HCT116 (cell line): ENCODE results near the gene TCERG1L.

Experiments used
- CTCF ChIP-seq, 3 experiments: fragments of 200-600 bp in 1 of 3; sonication (generic) in 1 of 3; IDR thresholded peaks in 2 of 3; conservative IDR thresholded peaks in 1 of 3; 2 replicates each; pipeline ENCODE4 v1.5.1; 2012 to 2017; ENCODE audit warnings: low read depth in 2 of 3, low read length in 2 of 3, antibody characterized with exemption in 1 of 3, borderline replicate concordance in 1 of 3, control low read depth in 1 of 3, mild to moderate bottlenecking in 1 of 3, mixed read lengths in 1 of 3, mixed run types in 1 of 3, moderate library complexity in 1 of 3; ENCODE audit not compliant: insufficient read depth in 1 of 3
- MAX ChIP-seq: IDR thresholded peaks from 2 replicates; pipeline ENCODE4 v1.6.1; 2012
- POLR2A ChIP-seq: IDR thresholded peaks from 2 replicates; pipeline ENCODE4 v1.7.0; 2011; ENCODE audit warnings: borderline replicate concordance; ENCODE audit not compliant: insufficient read depth, insufficient read length; ENCODE audit errors: extremely low read depth
- POLR2AphosphoS5 ChIP-seq: IDR thresholded peaks from 2 replicates; pipeline ENCODE4 v1.6.1; 2011; ENCODE audit warnings: mild to moderate bottlenecking, low read depth, low read length, moderate library complexity
- SIN3A ChIP-seq: IDR thresholded peaks from 2 replicates; pipeline ENCODE4 v1.6.1; 2012; ENCODE audit warnings: low read depth
- SRF ChIP-seq: IDR thresholded peaks from 2 replicates; pipeline ENCODE4 v1.6.1; 2012; ENCODE audit warnings: low read depth
- ZNF274 ChIP-seq: fragments of 200-500 bp; sonication (Bioruptor generic); IDR thresholded peaks from 2 replicates; pipeline ENCODE4 v1.6.1; 2014; ENCODE audit warnings: mild to moderate bottlenecking, low read depth, low read length, inconsistent platforms

DNA sequence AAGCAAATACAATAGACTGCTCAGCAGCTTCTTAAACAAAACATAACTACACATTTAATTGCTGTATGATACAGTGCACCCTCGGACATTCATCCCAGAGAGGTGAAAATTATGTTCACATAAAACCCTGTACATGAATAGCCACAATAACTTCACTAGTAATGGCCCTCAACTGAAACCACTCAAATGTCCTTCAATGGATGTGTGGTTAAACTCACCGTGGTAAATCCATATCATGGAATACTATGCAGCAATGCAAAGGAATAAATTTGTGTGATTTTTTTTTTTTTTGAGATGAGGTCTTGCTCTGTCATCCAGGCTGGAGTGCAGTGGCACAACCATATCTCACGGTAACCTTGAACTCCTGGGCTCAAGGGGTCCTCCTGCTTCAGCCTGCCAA lies 252.7 kb downstream of the TCERG1L start:
- TF ChIP-seq SRF (no peak), CTCF (IDR thresholded peaks at IDR 0.05 in 2 of 3, conservative IDR thresholded peaks at IDR 0.05 in 1 of 3; ENCODE audit: borderline replicate concordance in 1 of 3, insufficient read depth in 1 of 3, low read depth in 2 of 3, low read length in 2 of 3) (no peak), SIN3A (no peak), POLR2A (no peak), MAX (no peak), POLR2AphosphoS5 (no peak), ZNF274 (no peak)
